ENCODE results near the gene GLDN. TPM values are rescaled to one million over a fixed set of nuclear protein-coding genes. Genes with fewer than 3 reads are reported as not detected.

The GLDN gene
- total RNA-seq, 1 donor from 2014 or later, result 0.09 TPM

DNA sequence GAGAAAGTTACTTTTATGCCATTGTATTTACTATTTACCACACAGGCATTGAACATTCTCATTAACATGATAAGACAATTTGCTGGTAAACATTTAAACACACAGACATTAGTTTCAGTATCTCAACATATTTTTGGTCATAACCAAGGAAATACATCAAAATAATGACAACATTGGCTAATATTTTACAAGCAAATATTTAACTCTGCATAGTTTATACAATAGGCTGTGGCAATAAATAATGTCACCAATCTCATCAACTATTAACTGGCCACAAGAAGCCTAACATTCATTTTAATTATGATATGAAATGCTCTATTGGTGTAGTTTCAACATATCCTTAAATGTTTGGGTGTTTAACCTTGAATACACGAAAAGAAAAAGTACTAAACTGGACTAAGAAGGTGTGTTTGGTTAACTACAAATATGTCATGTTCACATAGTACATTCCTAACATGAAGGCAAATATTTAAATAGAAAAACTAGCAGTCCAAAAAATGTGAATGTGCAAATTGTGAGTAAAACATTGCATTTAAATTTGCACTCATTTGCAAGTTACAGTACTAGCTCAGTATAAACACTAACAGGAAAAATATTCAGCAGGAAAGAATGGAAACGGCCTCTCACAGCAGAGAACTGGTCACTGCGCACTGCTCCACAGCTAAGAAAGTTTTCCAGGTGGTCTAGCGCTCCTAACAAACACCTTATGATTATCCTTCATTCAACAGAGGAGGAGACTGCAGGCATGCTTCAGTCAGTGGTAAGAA, 106.6 kb downstream of the GLDN start:
- TF ChIP-seq, protein P1, sequence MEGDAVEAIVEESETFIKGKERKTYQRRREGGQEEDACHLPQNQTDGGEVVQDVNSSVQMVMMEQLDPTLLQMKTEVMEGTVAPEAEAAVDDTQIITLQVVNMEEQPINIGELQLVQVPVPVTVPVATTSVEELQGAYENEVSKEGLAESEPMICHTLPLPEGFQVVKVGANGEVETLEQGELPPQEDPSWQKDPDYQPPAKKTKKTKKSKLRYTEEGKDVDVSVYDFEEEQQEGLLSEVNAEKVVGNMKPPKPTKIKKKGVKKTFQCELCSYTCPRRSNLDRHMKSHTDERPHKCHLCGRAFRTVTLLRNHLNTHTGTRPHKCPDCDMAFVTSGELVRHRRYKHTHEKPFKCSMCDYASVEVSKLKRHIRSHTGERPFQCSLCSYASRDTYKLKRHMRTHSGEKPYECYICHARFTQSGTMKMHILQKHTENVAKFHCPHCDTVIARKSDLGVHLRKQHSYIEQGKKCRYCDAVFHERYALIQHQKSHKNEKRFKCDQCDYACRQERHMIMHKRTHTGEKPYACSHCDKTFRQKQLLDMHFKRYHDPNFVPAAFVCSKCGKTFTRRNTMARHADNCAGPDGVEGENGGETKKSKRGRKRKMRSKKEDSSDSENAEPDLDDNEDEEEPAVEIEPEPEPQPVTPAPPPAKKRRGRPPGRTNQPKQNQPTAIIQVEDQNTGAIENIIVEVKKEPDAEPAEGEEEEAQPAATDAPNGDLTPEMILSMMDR (IDR thresholded peaks at IDR 0.05; ENCODE audit: insufficient read depth, low read depth, low read length), result no peak
- TF ChIP-seq EZH2 (IDR thresholded peaks at IDR 0.05; ENCODE audit: insufficient read depth, low read length), result no peak
- no peak overlapping the region for H3K4me3 Mint-ChIP-seq (ENCODE audit: unreplicated experiment)
- no peak for DNase-seq (ENCODE audit: low read depth)
- no peaks in the 10 kb centered on the region for H3K27me3 ChIP-seq (ENCODE audit: insufficient read depth, low read length)
- H3K27ac Mint-ChIP-seq (ENCODE audit: unreplicated experiment), result no peak overlapping the region
- H4K20me1 ChIP-seq (ENCODE audit: insufficient read depth, low read length), result no peaks in the 10 kb centered on the region
- H3K4me2 ChIP-seq (ENCODE audit: low read length), result no peak overlapping the region
- H2AFZ ChIP-seq (ENCODE audit: low read depth, low read length), result no peak overlapping the region
- no peak overlapping the region for H3K9ac ChIP-seq (ENCODE audit: low read length)
- no peak overlapping the region for H3K27ac ChIP-seq (ENCODE audit: low read depth, low read length)
- no peak for FAIRE-seq
- H3K9me3 ChIP-seq (ENCODE audit: insufficient read depth, low read depth, low read length), result no peaks in the 10 kb centered on the region
- H3K36me3 Mint-ChIP-seq (ENCODE audit: low read depth, unreplicated experiment), result peaks cover 11% of the 10 kb centered on the region
- H3K4me1 ChIP-seq (ENCODE audit: insufficient read depth, low read length), result peaks cover 6% of the 10 kb centered on the region
- H3K4me3 ChIP-seq (ENCODE audit: insufficient read depth, low read depth, low read length), result no peak overlapping the region
- H3K36me3 ChIP-seq (ENCODE audit: insufficient read depth, low read length), result peaks cover 5% of the 10 kb centered on the region
- H3K79me2 ChIP-seq (ENCODE audit: insufficient read depth, low read length), result no peaks in the 10 kb centered on the region
- H3K4me1 Mint-ChIP-seq (ENCODE audit: low read depth, unreplicated experiment), result peaks cover 6% of the 10 kb centered on the region
- H3K27me3 Mint-ChIP-seq (ENCODE audit: low read depth, unreplicated experiment), result no peaks in the 10 kb centered on the region
- no peaks in the 10 kb centered on the region for H3K9me3 Mint-ChIP-seq (ENCODE audit: unreplicated experiment)

GRCh38 chr15:51448622-51449399, 107.4 kb downstream of the GLDN start:
- H3K36me3 Mint-ChIP-seq (ENCODE audit: low read depth, unreplicated experiment), result peaks cover 11% of the 10 kb centered on the region
- H3K36me3 ChIP-seq (ENCODE audit: insufficient read depth, low read length), result peaks cover 5% of the 10 kb centered on the region
- no peak overlapping the region for H3K27ac Mint-ChIP-seq (ENCODE audit: unreplicated experiment)
- no peak overlapping the region for H3K4me3 Mint-ChIP-seq (ENCODE audit: unreplicated experiment)
- no peaks in the 10 kb centered on the region for H3K9me3 ChIP-seq (ENCODE audit: insufficient read depth, low read depth, low read length)
- no peak for TF ChIP-seq EZH2 (IDR thresholded peaks at IDR 0.05; ENCODE audit: insufficient read depth, low read length)
- TF ChIP-seq, protein P1 (IDR thresholded peaks at IDR 0.05; ENCODE audit: insufficient read depth, low read depth, low read length), result no peak
- H3K27ac ChIP-seq (ENCODE audit: low read depth, low read length), result no peak overlapping the region
- no peak for DNase-seq (ENCODE audit: low read depth)
- no peak overlapping the region for H2AFZ ChIP-seq (ENCODE audit: low read depth, low read length)
- FAIRE-seq, result no peak
- no peaks in the 10 kb centered on the region for H3K79me2 ChIP-seq (ENCODE audit: insufficient read depth, low read length)
- H3K4me1 Mint-ChIP-seq (ENCODE audit: low read depth, unreplicated experiment), result peaks cover 6% of the 10 kb centered on the region
- H3K9me3 Mint-ChIP-seq (ENCODE audit: unreplicated experiment), result no peaks in the 10 kb centered on the region
- no peak overlapping the region for H3K9ac ChIP-seq (ENCODE audit: low read length)
- no peaks in the 10 kb centered on the region for H3K27me3 Mint-ChIP-seq (ENCODE audit: low read depth, unreplicated experiment)
- H3K4me1 ChIP-seq (ENCODE audit: insufficient read depth, low read length), result peaks cover 6% of the 10 kb centered on the region
- no peaks in the 10 kb centered on the region for H3K27me3 ChIP-seq (ENCODE audit: insufficient read depth, low read length)
- H3K4me3 ChIP-seq (ENCODE audit: insufficient read depth, low read depth, low read length), result no peak overlapping the region
- H3K4me2 ChIP-seq (ENCODE audit: low read length), result no peak overlapping the region
- no peaks in the 10 kb centered on the region for H4K20me1 ChIP-seq (ENCODE audit: insufficient read depth, low read length)

Data from astrocyte (in vitro differentiated cells and primary cell).